Measurements from ENCODE around the gene SLC49A4. TPM values are rescaled to one million over a fixed set of nuclear protein-coding genes. Genes with fewer than 3 reads are reported as not detected.

Gene SLC49A4
- polyA plus RNA-seq, 1 of the 3 experiments (the other 2 are of a cell fraction), result 6.4 TPM

GRCh38 chr3:122920986-122921385, 126.1 kb downstream of the SLC49A4 start:
- no peak overlapping the region for H2AFZ ChIP-seq (ENCODE audit: low read depth)
- no peaks in the 10 kb centered on the region for H3K9me3 ChIP-seq
- H3K4me2 ChIP-seq, result no peak overlapping the region
- H3K27me3 ChIP-seq (ENCODE audit: insufficient read depth), result no peaks in the 10 kb centered on the region; the same call in 1 of the 2 replicates
- H3K9me2 ChIP-seq, result no peaks in the 10 kb centered on the region
- H3K4me3 ChIP-seq (ENCODE audit: low read depth in 2 of 2, low read length in 1 of 2), result no peak overlapping the region
- H3K4me1 ChIP-seq (ENCODE audit: control insufficient read depth in 1 of 2, insufficient read depth in 2 of 2, low read depth in 1 of 2, low read length in 1 of 2), result no peaks in the 10 kb centered on the region
- 67% methylated on average over 4 of the region's 6 CpGs for WGBS (ENCODE audit: low lambda C conversion rate)
- no peaks in the 10 kb centered on the region for H3K79me2 ChIP-seq (ENCODE audit: insufficient read depth)
- no peak overlapping the region for H3K9ac ChIP-seq
- ChIA-PET CTCF (interaction anchor here (1.2 kb wide), 1 partner anchor 22 kb away, joined by 3 read pairs; no protein-coding TSS in a partner anchor), POLR2A (no interaction called here)
- TF ChIP-seq TCF12 (IDR thresholded peaks at IDR 0.05), result no peak
- no peak for TF ChIP-seq USF2 (IDR thresholded peaks at IDR 0.05; ENCODE audit: borderline replicate concordance, low read depth, low read length)
- TF ChIP-seq TEAD4 (IDR thresholded peaks at IDR 0.05; ENCODE audit: borderline replicate concordance, insufficient read depth), result no peak
- TF ChIP-seq MEF2A (IDR thresholded peaks at IDR 0.05; ENCODE audit: borderline replicate concordance, low read depth), result no peak
- TF ChIP-seq EZH2phosphoT487 (IDR thresholded peaks at IDR 0.05; ENCODE audit: borderline replicate concordance, low read depth), result no peak
- H3K27ac ChIP-seq (ENCODE audit: low read depth in 2 of 2, low read length in 1 of 2), result no peak overlapping the region
- H4K20me1 ChIP-seq (ENCODE audit: insufficient read depth), result no peaks in the 10 kb centered on the region
- no peak for DNase-seq
- no peaks in the 10 kb centered on the region for H3K36me3 ChIP-seq (replicated peaks in 1 of 2; ENCODE audit: control insufficient read depth in 1 of 2, insufficient read depth in 2 of 2, low read length in 1 of 2)
- H3F3A ChIP-seq (replicated peaks; ENCODE audit: insufficient read depth), result no peaks in the 10 kb centered on the region

GRCh38 chr3:122921791-122922651, 127.2 kb downstream of the SLC49A4 start:
- TF ChIP-seq MXI1 (IDR thresholded peaks at IDR 0.05; ENCODE audit: low read depth, low read length) (no peak), RCOR1 (IDR thresholded peaks at IDR 0.05; ENCODE audit: low read length) (no peak), USF1 (IDR thresholded peaks at IDR 0.05; ENCODE audit: borderline replicate concordance, low read depth) (no peak)
- TF ChIP-seq, protein P1, sequence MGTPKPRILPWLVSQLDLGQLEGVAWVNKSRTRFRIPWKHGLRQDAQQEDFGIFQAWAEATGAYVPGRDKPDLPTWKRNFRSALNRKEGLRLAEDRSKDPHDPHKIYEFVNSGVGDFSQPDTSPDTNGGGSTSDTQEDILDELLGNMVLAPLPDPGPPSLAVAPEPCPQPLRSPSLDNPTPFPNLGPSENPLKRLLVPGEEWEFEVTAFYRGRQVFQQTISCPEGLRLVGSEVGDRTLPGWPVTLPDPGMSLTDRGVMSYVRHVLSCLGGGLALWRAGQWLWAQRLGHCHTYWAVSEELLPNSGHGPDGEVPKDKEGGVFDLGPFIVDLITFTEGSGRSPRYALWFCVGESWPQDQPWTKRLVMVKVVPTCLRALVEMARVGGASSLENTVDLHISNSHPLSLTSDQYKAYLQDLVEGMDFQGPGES (IDR thresholded peaks at IDR 0.05; ENCODE audit: low read depth, low read length), result no peak
- WGBS (ENCODE audit: low lambda C conversion rate), result 85% methylated on average over 38 of the region's 68 CpGs
- ChIA-PET CTCF (interaction anchor here (1.2 kb wide), 1 partner anchor 21 kb away, joined by 3 read pairs; no protein-coding TSS in a partner anchor), POLR2A (no interaction called here)
- Histone ChIP-seq H3K27ac (ENCODE audit: low read depth in 2 of 2, low read length in 1 of 2) (no peak overlapping the region), H3K27me3 (ENCODE audit: insufficient read depth) (no peaks in the 10 kb centered on the region; the same call in 1 of the 2 replicates), H2AFZ (ENCODE audit: low read depth) (no peak overlapping the region), H3K4me1 (ENCODE audit: control insufficient read depth in 1 of 2, insufficient read depth in 2 of 2, low read depth in 1 of 2, low read length in 1 of 2) (no peaks in the 10 kb centered on the region), H3K4me2 (no peak overlapping the region), H3K9me2 (no peaks in the 10 kb centered on the region), H3F3A (replicated peaks; ENCODE audit: insufficient read depth) (no peaks in the 10 kb centered on the region), H3K36me3 (replicated peaks in 1 of 2; ENCODE audit: control insufficient read depth in 1 of 2, insufficient read depth in 2 of 2, low read length in 1 of 2) (no peaks in the 10 kb centered on the region), H3K4me3 (ENCODE audit: low read depth in 2 of 2, low read length in 1 of 2) (no peak overlapping the region), H3K79me2 (ENCODE audit: insufficient read depth) (no peaks in the 10 kb centered on the region), H4K20me1 (ENCODE audit: insufficient read depth) (no peaks in the 10 kb centered on the region), H3K9me3 (no peaks in the 10 kb centered on the region), H3K9ac (no peak overlapping the region)
- no peak for DNase-seq

All from SK-N-SH (cell line).